Fibroblast of lung (primary cell): ENCODE results near the gene RRP12.

Experiments used
- CTCF ChIP-seq, 2 donors: IDR thresholded peaks in 1 of 2; conservative IDR thresholded peaks in 1 of 2; 1 replicate in 1 of 2; 2 replicates in 1 of 2; pipeline ENCODE4 v1.5.1; 2011 to 2012; ENCODE audit warnings: low read length in 2 of 2, control low read depth in 1 of 2, inconsistent platforms in 1 of 2, low read depth in 1 of 2, mild to moderate bottlenecking in 1 of 2
- EZH2 ChIP-seq: IDR thresholded peaks from 2 replicates; pipeline ENCODE4 v1.5.1; 2012; ENCODE audit warnings: low read length, control low read depth, mild to moderate bottlenecking; ENCODE audit errors: missing control alignments

- TF ChIP-seq CTCF (conservative IDR thresholded peaks at IDR 0.05 in 1 of 2, IDR thresholded peaks at IDR 0.05 in 1 of 2; ENCODE audit: low read depth in 1 of 2, low read length in 2 of 2) (no peak), EZH2 (no peak)
Observed at GRCh38 chr10:97358349-97358748, 42.8 kb downstream of the RRP12 start.
